Midbrain (tissue), 1 donor: ENCODE data around the gene SNCA.

Experiments used
- DNase-seq: peaks from one replicate; lab custom pipeline; 2025; lab: John Stamatoyannopoulos, UW

The SNCA gene

DNA sequence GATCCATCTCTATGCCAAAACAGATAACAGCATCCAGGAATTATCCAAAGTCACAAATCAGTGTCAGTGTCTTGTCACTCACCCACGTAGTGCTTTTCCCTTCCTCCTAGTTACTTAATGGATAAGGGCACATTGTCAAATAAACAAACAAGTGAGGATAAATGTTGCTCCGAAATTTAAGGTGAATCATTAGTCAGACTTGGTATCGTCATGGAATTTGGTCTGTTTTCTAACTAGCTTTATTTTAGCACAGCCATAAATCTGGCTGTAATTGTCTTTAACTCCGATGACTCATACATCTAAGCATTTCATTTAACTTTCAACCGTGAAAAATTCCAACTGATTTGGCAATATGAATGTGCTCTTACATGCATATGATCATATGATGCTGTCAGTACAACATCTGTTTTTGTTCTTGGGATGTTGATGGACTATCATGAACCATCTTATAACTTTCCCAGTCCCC lies 83.3 kb downstream of the SNCA start:
- no peak for DNase-seq

DNA sequence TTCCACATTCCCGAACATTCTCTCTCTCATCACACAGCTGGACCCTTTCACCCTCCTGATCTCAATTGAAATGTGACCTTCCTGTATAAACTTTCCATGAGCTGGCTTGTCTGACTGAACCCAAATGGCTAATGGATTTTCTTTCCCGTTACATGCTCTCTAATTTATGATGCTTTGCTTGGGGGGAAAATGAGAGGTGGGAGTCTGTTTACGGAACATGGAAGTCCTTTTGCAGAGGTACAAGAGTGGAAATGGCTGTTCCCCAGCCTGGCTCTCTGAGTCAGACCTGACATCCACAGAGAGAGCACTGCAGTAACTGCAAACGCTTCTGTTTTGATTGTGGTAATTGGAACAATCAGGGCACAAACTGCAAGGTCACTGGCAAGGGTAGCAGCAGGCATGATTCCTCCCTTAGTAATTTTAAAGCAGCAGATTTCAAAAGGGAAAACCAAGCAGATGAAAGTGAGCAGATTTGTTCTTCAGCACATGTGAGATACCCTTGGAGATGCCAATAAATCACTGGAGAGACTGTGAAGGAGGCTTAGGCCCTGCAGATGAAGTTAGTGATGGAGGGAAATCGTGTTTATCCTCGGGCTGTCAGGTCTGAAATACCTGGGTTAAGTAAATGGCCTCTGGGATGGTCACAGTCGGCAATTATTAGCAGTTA lies 83.9 kb downstream of the SNCA start:
- no peak for DNase-seq

DNA sequence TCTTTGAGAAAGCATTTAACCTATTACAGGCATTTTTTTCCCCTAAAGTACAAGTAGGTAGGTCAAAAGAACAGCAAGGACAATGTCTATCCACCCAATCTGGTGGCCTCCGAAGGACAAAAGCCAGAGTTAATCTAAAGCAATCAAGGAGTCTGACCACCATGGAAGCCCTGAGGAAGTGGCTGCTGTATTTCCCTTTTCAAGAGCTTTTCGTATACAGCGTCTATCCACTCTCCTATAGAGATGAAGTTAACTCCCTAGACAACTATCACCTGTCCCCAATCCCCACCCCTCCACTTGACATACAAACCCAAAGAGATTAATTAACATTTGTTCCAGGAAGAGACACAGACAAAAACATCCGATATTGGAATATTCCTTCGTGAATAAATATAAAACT lies 85.5 kb downstream of the SNCA start:
- no peak for DNase-seq

DNA sequence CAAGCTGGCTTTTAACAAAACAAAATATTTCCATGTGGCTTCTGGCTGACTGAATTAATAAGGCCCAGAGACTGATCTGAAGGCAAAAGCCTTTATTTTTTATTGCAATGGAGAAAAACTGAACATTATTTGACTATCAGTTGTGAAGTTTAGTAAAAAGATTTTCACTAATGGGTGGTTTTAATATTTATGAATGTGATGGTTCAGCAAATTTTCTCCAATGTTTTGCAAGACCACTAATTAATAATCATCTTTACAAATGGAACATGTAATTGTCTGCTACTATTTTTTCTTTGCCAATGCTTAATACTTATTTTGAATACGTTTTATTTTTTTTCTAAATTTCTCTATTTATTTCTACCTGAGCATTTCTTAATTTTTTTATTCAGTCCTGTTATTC lies 90.6 kb downstream of the SNCA start:
- no peak for DNase-seq

DNA sequence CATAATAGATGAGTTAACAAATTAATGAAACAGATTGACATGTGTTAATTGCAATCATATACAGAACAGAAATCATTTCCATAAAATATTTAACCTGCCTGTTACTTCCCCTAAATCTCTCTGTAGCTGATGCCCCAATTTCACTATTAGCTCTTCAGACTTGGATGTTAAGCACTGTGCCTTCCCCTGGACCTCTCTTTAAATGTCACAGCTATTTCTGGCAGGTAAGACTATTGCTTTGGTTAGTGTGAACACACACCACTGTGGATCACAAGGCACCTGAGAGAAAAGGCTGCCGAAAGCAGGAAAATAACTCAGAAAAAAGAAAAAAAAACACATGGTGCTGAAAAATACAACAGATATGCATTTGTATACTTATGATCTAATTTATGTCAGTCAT lies 91.3 kb downstream of the SNCA start:
- no peak for DNase-seq

DNA sequence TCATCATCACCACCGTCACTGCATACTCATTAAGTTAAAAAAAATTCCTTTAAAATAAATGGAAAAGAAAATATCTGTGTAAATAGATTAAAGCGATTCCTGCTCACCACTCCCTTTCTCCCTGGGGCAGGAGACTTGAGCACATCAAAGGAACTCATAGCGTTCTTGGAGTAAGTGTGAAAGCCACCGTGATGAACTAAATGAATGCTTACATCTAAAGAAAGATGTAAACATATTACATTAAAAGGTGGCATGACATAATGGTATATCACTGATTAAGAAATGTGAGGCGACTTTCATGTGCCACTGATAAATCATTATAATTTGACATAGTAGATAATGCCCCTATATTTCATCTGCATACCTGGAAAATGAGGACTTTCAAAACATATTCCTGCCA lies 92.0 kb downstream of the SNCA start:
- no peak for DNase-seq

DNA sequence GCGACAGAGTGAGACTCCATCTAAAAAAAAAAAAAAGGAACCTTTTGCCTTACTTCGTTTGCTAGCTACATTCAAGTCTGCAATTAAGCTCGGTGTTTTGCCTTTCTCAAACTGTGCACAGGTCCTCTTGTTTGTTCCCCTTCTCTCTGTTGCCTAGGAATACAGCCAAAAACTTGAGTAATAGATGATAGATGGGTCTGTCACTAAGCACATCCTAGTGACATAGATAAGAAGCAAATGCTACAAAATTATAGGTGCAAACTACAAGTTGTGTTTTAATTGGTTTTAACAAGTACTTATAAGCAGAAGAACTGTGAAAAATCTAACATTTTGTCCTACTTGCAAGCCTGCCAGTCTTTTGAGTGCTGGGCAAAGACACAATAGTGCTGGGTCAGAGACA lies 95.2 kb downstream of the SNCA start:
- DNase-seq: no peak

DNA sequence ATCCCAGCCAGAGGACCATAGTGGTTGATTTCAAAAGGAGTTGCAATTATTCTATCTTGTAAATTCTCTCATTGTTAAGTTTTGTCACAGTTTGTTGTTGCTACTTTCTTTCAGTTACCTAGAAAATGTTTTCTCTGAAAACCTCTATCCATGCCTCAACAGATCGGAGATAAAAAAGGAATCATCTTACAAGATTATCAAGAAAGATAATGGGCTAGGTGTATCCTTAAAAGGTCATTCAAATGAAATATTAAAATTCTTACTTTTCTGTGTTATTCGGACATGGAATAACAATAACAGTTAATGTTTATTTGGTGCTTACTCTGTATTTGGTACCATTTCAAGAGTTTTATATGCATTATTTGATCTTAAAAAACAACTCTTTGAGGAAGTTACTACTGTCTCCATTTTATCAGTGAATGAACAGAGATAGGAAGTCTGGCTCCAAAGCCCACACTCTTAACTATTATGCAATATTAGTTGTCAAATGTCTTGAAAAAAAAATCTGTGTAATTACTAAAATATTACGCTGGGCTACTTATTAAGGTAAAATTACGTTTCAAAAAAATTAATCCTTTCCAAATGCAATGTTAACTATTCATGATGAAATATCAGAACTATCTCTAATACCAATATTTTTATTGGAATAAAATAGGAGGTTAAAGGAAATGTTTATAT lies 97.5 kb downstream of the SNCA start:
- DNase-seq: no peak

DNA sequence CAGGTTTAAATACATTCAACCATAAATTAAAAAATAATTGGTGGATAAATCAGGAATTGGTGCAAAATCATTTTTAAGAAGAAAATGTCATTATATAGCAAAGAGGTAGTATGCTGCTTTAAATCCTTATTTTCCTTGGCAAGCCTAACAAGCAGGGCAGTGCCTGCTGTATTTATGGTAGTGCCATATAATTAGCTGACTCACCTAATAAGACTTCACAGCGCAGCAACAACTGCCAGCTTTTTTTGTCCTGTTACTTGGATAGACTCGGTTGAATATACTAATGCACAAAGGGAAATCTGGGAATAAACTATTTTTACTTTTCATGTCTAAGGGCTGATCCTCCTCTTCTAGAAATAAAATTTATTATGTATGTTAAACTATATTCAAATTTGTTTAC lies 99.1 kb downstream of the SNCA start:
- no peak for DNase-seq

DNA sequence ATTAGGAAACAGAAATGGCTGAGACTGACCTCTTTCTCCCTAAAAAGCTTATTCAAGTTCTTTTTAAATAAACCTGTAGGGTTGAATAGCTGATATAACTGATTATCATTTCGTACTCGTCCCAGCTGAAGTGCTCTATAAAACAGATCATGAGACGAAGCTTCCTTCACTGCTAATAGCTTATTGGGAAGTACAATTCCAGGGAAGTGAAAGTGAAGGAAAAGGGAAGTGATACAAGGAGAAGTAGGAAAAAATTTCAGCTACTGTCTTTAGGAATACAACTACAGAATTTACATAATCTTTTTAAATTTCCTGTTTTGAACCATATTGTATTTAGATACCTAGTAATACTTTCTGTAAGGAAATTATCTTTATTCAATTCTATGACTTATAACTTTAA lies 103.0 kb downstream of the SNCA start:
- no peak for DNase-seq

DNA sequence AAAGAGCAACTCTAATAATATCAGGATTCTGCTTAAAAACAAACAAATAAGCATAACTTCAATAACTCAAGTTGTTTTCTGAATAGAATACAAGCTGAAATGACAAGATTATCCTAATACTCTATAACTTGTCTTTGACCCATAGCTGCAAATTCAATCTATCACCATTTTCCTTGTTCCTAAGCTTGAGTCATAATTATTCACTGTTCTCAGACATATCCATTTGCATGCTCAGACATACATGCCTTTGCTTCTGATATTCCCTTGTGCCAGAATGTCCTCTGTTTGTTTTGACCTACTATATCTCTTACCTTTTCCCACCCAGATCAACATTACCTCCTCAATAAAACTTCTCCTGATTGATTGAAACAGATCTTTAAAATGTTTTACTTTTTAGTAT lies 109.7 kb downstream of the SNCA start:
- DNase-seq: no peak

DNA sequence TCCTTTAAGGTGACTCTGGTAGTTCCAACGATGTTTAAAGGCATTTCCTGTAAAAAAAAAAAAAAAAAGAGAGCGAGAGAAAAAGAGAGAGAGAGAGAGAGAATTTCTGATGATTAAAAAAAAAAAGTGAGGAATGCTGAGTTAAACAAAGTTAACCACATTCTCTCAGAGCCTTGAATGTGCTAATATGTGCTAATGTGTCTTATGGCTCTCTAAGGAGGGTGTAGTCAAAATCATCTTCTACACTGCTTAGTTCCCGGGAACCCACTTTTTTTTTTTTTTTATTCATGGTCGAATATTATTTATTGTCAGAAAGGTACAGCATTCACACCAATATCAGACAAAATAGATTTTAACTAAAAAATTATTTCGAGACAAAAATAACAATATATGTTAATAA lies 111.7 kb downstream of the SNCA start:
- no peak for DNase-seq

DNA sequence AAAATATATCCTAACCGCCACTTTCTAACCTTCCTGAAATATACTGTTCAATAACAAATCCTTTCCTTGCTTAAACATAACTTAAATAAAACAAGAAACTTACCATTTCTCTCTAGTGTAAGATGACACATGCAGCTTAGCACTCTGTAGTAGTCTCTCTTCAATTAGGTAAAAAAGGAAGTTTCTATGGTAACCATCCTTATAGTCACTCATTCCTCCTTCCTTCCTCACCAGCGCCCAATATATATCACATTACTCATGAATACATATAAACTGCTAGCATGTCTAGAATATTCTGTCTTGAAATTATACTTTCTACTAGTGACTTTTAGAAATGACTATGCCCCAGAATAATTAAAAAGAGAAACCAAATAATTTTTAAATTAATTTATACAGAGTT lies 112.2 kb downstream of the SNCA start:
- DNase-seq: no peak

DNA sequence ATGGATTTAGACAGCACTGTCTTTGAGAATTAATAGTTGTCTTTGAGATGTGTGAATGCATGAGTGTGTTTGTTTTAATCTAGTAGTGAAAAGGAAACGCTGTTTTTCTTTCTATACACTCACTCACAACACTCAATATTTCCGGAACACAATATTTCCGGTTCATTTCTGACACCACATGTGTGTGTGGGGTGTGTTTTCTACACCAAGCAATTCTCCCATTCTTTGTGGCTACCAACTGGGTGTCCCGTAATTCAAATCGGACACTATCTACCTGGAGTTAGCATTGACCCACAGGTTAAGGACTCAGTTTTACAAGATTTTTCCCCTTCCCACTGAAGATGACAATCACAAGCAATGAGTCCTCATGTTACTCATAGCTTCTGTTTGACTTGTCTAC lies 113.9 kb downstream of the SNCA start:
- no peak for DNase-seq

DNA sequence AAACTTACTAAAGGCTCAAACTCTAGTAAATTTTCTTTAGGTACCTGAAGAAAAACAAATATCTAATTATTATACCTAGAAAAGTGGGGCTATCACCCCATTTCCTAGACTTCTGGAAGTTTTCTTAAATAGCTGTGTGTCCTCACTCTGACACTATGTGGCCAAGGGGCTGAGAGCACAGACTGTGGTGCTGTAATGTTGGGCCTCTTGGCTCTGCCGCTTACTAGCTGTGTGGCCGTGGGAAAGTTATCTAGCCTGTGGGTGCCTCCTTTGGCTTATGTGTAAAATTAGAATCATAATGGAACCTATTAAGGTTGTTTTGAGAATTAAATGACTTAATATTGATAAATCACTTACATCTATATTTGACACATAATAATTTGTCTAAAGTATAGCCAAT lies 114.4 kb downstream of the SNCA start:
- no peak for DNase-seq

DNA sequence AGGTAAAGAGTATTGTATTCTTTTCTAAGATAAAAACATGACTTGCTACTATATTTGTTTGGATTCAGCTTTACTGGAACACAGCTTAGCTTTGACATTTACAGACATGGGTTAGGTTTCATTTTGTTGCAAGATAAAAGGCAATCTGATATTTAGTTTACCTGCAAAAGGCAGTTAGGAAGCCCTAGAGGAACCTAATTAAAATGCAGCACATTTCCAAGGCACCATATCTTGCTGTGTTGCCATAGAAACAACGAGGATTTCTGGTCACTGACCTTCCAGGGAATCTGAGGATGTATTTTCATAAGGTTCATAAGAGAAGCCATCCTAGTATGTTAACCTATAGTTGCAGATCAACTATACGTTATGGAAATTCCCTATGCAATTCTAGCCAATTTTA lies 116.0 kb downstream of the SNCA start:
- no peak for DNase-seq

DNA sequence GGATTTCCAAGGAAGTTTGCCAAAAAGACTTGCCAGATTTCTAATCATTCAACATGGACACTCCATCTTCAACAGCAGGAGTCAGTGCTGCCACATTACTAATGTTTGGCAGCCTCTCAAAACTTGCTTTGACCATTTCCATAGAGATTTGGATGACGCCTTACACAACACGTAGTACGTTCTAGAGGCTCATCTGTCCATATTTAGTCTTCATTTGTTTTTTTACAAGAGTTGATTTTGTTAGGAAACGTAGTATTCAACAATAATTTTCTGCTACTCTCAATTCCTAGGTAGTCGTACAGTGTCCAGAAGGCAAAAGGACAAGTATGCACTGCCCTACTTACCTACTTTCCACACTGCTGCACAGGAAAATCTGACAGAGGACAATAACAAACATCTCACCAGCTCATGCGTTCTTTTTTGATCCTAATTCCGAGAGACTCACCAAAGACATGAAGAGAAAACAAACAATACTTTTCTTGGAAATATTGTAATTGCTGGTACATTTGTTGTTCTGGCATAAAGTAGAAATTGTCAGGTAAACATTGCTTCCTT lies 117.3 kb downstream of the SNCA start:
- DNase-seq: no peak

DNA sequence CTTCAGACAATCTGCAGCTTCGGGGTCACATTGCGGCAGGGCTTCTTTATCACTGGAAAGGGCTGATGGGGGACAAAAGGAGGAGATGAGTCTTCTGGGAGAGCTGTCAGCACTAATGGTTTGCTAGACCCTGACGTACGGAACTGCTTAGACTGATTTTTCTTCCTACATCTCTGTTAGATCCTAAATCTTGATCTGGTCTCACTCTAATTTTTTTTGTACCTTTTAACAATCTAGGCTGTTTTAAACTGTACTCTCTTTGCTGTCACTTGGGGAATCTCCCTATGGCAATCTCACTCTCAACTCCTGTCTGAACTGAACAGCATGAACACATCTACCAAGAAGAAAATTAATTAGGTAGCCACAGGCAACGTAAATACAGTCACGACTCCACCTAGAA lies 120.1 kb downstream of the SNCA start:
- no peak for DNase-seq

DNA sequence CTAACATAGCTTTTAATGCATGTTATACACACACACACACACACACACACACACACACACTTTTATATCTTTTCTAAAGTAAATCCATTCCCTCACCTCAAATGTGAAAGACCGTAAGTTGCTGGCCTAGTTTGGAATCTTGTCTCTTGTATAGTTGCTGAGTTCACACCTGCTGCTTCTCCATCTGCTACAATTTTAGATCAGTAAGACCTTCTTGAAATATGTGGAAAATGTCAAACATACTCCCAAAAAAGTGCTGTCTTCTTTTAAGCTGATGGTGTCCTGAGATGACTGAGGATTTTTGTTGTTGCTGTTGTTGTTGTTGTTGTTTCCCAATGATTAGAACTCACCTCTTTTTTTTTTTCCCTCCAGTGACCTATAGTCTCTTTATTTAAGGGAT lies 121.3 kb downstream of the SNCA start:
- no peak for DNase-seq

DNA sequence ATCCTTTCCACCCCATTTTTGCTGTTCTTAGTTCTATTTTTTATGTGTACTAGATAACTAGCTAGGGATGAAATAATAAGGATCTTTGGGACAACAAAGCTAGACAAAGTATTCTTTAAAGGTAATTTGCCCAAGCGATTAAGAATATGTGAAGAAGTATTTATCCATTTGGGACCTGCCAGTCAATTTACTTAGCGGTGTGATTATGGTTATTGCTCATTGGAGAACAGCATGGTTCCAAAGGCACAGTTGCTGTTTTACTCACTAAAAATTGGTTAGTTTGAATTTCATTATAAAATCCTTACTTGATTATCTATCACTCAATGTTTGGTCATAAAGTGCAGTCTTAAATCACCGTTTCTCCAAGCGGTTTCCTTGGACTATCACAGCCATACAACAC lies 124.1 kb downstream of the SNCA start:
- DNase-seq: no peak

DNA sequence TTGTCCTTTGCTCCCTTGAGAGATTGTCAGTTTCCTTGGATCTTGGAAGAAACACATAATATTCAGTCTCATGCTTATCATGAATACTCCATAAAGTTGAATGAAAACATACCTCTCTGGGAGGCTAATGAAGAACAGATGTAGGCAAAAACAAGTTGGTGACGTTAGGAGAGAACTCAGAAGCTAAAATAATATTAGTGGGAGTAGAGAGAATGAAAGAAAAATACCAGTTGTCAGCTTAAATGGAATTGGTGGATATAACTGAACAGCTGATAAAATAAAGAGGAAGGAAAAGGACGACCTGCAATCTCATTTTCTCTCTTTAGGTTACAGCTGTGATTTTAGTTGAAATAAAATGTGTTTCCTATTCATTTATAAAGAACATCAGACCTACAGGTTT lies 124.8 kb downstream of the SNCA start:
- DNase-seq: no peak

DNA sequence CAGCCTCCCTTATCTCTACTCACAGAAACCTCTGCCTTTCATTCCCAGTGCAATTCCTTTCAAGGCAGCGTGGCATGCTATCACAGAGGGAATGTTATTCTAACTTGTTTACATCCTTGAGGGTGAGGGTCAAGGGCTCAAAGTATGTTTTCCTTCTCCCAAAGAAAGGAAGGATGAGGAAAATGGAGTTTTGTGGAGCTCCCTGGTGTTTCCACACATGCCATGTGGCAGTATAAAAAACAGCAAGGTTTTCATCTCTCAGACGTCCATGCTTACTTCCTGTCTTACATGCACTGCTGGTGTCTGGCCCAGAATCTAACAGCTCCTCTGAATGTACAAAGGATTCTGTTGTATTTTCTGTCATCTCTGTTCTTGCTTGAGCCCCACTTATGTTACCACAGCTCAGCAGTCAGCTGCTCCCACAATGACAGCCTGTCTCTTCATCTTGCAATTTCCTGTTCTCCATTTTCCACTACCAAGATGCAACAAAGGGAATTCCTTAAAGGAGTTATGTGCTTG lies 128.0 kb downstream of the SNCA start:
- DNase-seq: peak; percentile 41

DNA sequence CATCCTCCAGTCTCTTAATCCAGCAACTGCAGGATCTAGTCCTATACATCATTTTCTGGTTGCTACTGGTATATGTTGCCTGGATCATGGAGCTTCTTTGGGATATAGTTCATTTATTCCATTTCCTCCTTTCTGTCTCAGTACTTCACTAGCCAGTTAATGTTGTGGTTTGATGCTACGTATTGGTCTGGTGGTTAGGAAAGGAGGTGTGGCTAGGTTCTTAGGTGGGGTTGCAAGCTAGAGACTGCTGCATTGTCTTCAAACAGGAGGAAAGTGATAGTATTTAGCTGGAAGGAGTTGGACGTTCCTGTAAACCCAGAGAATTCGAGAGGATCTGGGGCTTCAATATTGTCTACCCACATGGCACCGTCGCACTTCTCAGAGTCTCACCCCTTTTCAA lies 129.5 kb downstream of the SNCA start:
- DNase-seq: no peak
